ENCODE measurements around the gene ANAPC10. TPM values are rescaled to one million over a fixed set of nuclear protein-coding genes. Genes with fewer than 3 reads are reported as not detected.

ANAPC10 gene
- total RNA-seq, 2 experiments from 2014 or later = 28.6 to 29.1 TPM

Other genes with a start within 250 kb of the ANAPC10 start
- 100 to 1,000 TPM; 198 to 210 TPM for gene ABCE1, start 115 bp upstream of the ANAPC10 start, total RNA-seq
- gene OTUD4, start 82.4 kb upstream of the ANAPC10 start, total RNA-seq = 10 to 100 TPM; 54.5 to 59.0 TPM